Endothelial cell of umbilical vein (primary cell): ENCODE measurements around the gene RAB40C.
A peak's percentile ranks its signal among the peaks of the same experiment; 100 is the strongest.

ENCODE experiments used
- CTCF ChIP-seq, 2 donors: IDR thresholded peaks; 1 replicate in 1 of 2; 2 replicates in 1 of 2; pipeline ENCODE4 v1.5.1; 2011; ENCODE audit warnings: low read length in 2 of 2, mild to moderate bottlenecking in 2 of 2, moderate library complexity in 2 of 2, control low read depth in 1 of 2, inconsistent platforms in 1 of 2, low read depth in 1 of 2; ENCODE audit not compliant: insufficient read depth in 1 of 2; ENCODE audit errors: extremely low read depth in 1 of 2
- EZH2 ChIP-seq: IDR thresholded peaks from 2 replicates; pipeline ENCODE4 v1.6.1; 2012; ENCODE audit warnings: borderline replicate concordance, low read depth, mild to moderate bottlenecking, moderate library complexity, low read length, inconsistent platforms; ENCODE audit not compliant: severe bottlenecking
- FOS ChIP-seq: IDR thresholded peaks from 2 replicates; pipeline ENCODE4 v1.6.1; 2011; ENCODE audit warnings: mild to moderate bottlenecking, low read length, moderate library complexity, borderline replicate concordance; ENCODE audit not compliant: insufficient read depth
- GATA2 ChIP-seq: IDR thresholded peaks from 2 replicates; pipeline ENCODE4 v1.7.0; 2011; ENCODE audit warnings: low read depth, mild to moderate bottlenecking, moderate library complexity, mixed read lengths, low read length; ENCODE audit not compliant: insufficient read length, insufficient read depth
- JUN ChIP-seq: IDR thresholded peaks from 2 replicates; pipeline ENCODE4 v1.6.1; 2011; ENCODE audit warnings: borderline replicate concordance, low read depth; ENCODE audit not compliant: insufficient read length, insufficient read depth
- MAX ChIP-seq: IDR thresholded peaks from 2 replicates; pipeline ENCODE4 v1.6.1; 2011; ENCODE audit not compliant: insufficient read depth, insufficient read length
- MYC ChIP-seq: IDR thresholded peaks from one replicate; pipeline ENCODE4 v1.6.1; 2011; ENCODE audit warnings: mild to moderate bottlenecking, low read depth, low read length
- POLR2A ChIP-seq: IDR thresholded peaks from 2 replicates; pipeline ENCODE4 v1.6.1; 2012; ENCODE audit warnings: low read depth, mild to moderate bottlenecking, control low read depth, low read length
- POLR2AphosphoS5 ChIP-seq: IDR thresholded peaks from 2 replicates; pipeline ENCODE4 v1.6.1; 2012; ENCODE audit warnings: low read depth, mild to moderate bottlenecking, control low read depth, low read length, moderate library complexity; ENCODE audit not compliant: insufficient read depth

GRCh38 chr16:590188-590814 is 435 bp downstream of the RAB40C start:
- TF ChIP-seq POLR2AphosphoS5, result peak; percentile 52
- no peak for TF ChIP-seq CTCF (IDR thresholded peaks at IDR 0.05; ENCODE audit: extremely low read depth in 1 of 2, insufficient read depth in 1 of 2, low read depth in 1 of 2, low read length in 2 of 2)
- TF ChIP-seq EZH2, result no peak
- TF ChIP-seq POLR2A, result peak; percentile 43
- TF ChIP-seq MYC, result no peak
- no peak for TF ChIP-seq GATA2
- TF ChIP-seq MAX, result no peak
- no peak for TF ChIP-seq JUN
- TF ChIP-seq FOS, result no peak
